IMR-90 (cell line): ENCODE results near the gene TAL1.

ENCODE experiments used
- BHLHE40 ChIP-seq: fragments of 150-350 bp; IDR thresholded peaks from 2 replicates; pipeline ENCODE4 v1.6.1; 2016; ENCODE audit warnings: mild to moderate bottlenecking, low read depth, low read length
- CTCF ChIP-seq: conservative IDR thresholded peaks from 2 replicates; pipeline ENCODE4 v1.5.1; 2012; ENCODE audit warnings: mild to moderate bottlenecking, low read depth, low read length, improper control_type of control experiment
- POLR2A ChIP-seq: IDR thresholded peaks from 2 replicates; pipeline ENCODE4 v1.6.1; 2012; ENCODE audit warnings: mild to moderate bottlenecking, low read depth, low read length
- RFX5 ChIP-seq: IDR thresholded peaks from 2 replicates; pipeline ENCODE4 v1.8.0; 2012; ENCODE audit warnings: low read depth, mild to moderate bottlenecking, low read length, moderate library complexity

- TF ChIP-seq POLR2A (no peak), CTCF (no peak), RFX5 (no peak), BHLHE40 (no peak)
Observed at GRCh38 chr1:47189844-47190508, 42.0 kb downstream of the TAL1 start, which contains the start of gene PDZK1IP1.
